SK-N-SH (cell line): ENCODE results near the gene MAGEB16. TPM values are rescaled to one million over a fixed set of nuclear protein-coding genes. Genes with fewer than 3 reads are reported as not detected.

Experiments used
- CTCF ChIA-PET: fragments of 300-600, 350-600 bp; formaldehyde crosslinking; extraction: SDS; loops from one replicate; lab custom pipeline; 2021; lab: Yijun Ruan, JAX
- POLR2A ChIA-PET: fragments of 350-600 bp; sonication (Branson Sonifier 250); formaldehyde crosslinking; extraction: SDS; loops from one replicate; lab custom pipeline; 2020; ENCODE audit warnings: antibody characterized with exemption, inconsistent platforms; lab: Yijun Ruan, JAX
- DNase-seq: peaks from one replicate; pipeline ENCODE4 v3.0.0; 2012
- H2AFZ ChIP-seq: fragments of 200-600 bp; sonication (generic); 2 replicates; pipeline ENCODE4 v1.8.1; 2016; ENCODE audit warnings: antibody characterized with exemption, mild to moderate bottlenecking, low read depth
- H3F3A ChIP-seq: fragments of 200-600 bp; sonication (generic); replicated peaks from 2 replicates; pipeline ENCODE3; 2016; ENCODE audit warnings: antibody characterized with exemption, mild to moderate bottlenecking; ENCODE audit not compliant: insufficient read depth
- H3K27ac ChIP-seq, 2 experiments: fragments of 200-500 bp in 1 of 2; fragments of 200-600 bp in 1 of 2; sonication (Bioruptor generic) in 1 of 2; sonication (generic), shearing (Covaris generic) in 1 of 2; 2 replicates each; pipeline versions ENCODE4 v1.5.1 to v1.6.1; 2014 to 2016; ENCODE audit warnings: low read depth in 2 of 2, inconsistent platforms in 1 of 2, low read length in 1 of 2, mild to moderate bottlenecking in 1 of 2, mixed read lengths in 1 of 2
- H3K27me3 ChIP-seq: fragments of 200-600 bp; sonication (generic), shearing (Covaris generic); 2 replicates; pipeline ENCODE4 v1.6.1; 2016; ENCODE audit warnings: mixed run types; ENCODE audit not compliant: insufficient read depth
- H3K36me3 ChIP-seq, 2 experiments: fragments of 200-500 bp in 1 of 2; fragments of 200-600 bp in 1 of 2; sonication (Bioruptor generic) in 1 of 2; sonication (generic) in 1 of 2; replicated peaks in 1 of 2; 2 replicates each; pipeline versions ENCODE3 to v1.5.1; 2014 to 2016; ENCODE audit warnings: low read length in 1 of 2, mild to moderate bottlenecking in 1 of 2; ENCODE audit not compliant: insufficient read depth in 2 of 2, control insufficient read depth in 1 of 2
- H3K4me1 ChIP-seq, 2 experiments: fragments of 200-500 bp in 1 of 2; fragments of 200-600 bp in 1 of 2; sonication (Bioruptor generic) in 1 of 2; sonication (generic), shearing (Covaris generic) in 1 of 2; 2 replicates each; pipeline versions ENCODE4 v1.5.1 to v1.6.1; 2014 to 2016; ENCODE audit warnings: low read depth in 1 of 2, low read length in 1 of 2, mixed run types in 1 of 2; ENCODE audit not compliant: insufficient read depth in 2 of 2, control insufficient read depth in 1 of 2
- H3K4me2 ChIP-seq: fragments of 200-600 bp; sonication (generic), shearing (Covaris generic); 2 replicates; pipeline ENCODE4 v1.6.1; 2017; ENCODE audit warnings: mixed run types
- H3K4me3 ChIP-seq, 2 experiments: fragments of 200-500 bp in 1 of 2; fragments of 200-600 bp in 1 of 2; sonication (Bioruptor generic) in 1 of 2; sonication (generic), shearing (Covaris generic) in 1 of 2; 2 replicates each; pipeline versions ENCODE4 v1.5.1 to v1.8.1; 2014 to 2016; ENCODE audit warnings: low read depth in 2 of 2, inconsistent platforms in 1 of 2, low read length in 1 of 2, mild to moderate bottlenecking in 1 of 2, mixed read lengths in 1 of 2, moderate library complexity in 1 of 2
- H3K79me2 ChIP-seq: fragments of 200-600 bp; sonication (generic); 2 replicates; pipeline ENCODE4 v1.8.1; 2017; ENCODE audit warnings: mild to moderate bottlenecking; ENCODE audit not compliant: insufficient read depth
- H3K9ac ChIP-seq: fragments of 200-600 bp; sonication (generic); 2 replicates; pipeline ENCODE4 v1.6.1; 2017; ENCODE audit warnings: mixed run types
- H3K9me2 ChIP-seq: fragments of 200-600 bp; sonication (generic); 2 replicates; pipeline ENCODE4 v1.6.1; 2017; ENCODE audit warnings: mixed run types
- H3K9me3 ChIP-seq: fragments of 200-600 bp; sonication (generic); 2 replicates; pipeline ENCODE4 v1.6.1; 2017; ENCODE audit warnings: mixed run types, mild to moderate bottlenecking, moderate library complexity
- H4K20me1 ChIP-seq: fragments of 200-600 bp; sonication (generic); 2 replicates; pipeline ENCODE4 v1.6.1; 2017; ENCODE audit warnings: mild to moderate bottlenecking, mixed run types; ENCODE audit not compliant: insufficient read depth
- ELF1 ChIP-seq: IDR thresholded peaks from 2 replicates; pipeline ENCODE4 v1.4.0; 2012
- EZH2phosphoT487 ChIP-seq: fragments of 200-600 bp; sonication (generic); IDR thresholded peaks from 2 replicates; pipeline ENCODE4 v1.6.1; 2017; ENCODE audit warnings: low read depth, mixed run types, mild to moderate bottlenecking, antibody characterized with exemption, moderate library complexity, borderline replicate concordance
- FOSL2 ChIP-seq: IDR thresholded peaks from 2 replicates; pipeline ENCODE4 v1.4.0; 2012; ENCODE audit warnings: low read depth, mild to moderate bottlenecking, moderate library complexity, borderline replicate concordance
- FOXJ3 ChIP-seq: sonication (generic); formaldehyde crosslinking; IDR thresholded peaks from 2 replicates; pipeline ENCODE4 v1.5.1; 2020; ENCODE audit warnings: mild to moderate bottlenecking, missing genetic modification reagents
- FOXM1 ChIP-seq: IDR thresholded peaks from 2 replicates; pipeline ENCODE4 v1.4.0; 2012; ENCODE audit warnings: low read depth, mild to moderate bottlenecking
- GATA2 ChIP-seq: sonication (generic); formaldehyde crosslinking; IDR thresholded peaks from 2 replicates; pipeline ENCODE4 v1.5.0; 2020; ENCODE audit warnings: mild to moderate bottlenecking, missing genetic modification reagents
- JUND ChIP-seq: IDR thresholded peaks from 2 replicates; pipeline ENCODE4 v1.4.0; 2012
- MEF2A ChIP-seq: IDR thresholded peaks from 2 replicates; pipeline ENCODE4 v1.4.0; 2012; ENCODE audit warnings: low read depth, borderline replicate concordance
- MXI1 ChIP-seq: IDR thresholded peaks from 2 replicates; pipeline ENCODE4 v1.6.1; 2012; ENCODE audit warnings: mild to moderate bottlenecking, low read depth, low read length, improper control_type of control experiment
- POLR2AphosphoS5 ChIP-seq: IDR thresholded peaks from 2 replicates; pipeline ENCODE4 v1.6.1; 2012; ENCODE audit warnings: low read depth, low read length
- RCOR1 ChIP-seq: fragments of 150-350 bp; IDR thresholded peaks from 2 replicates; pipeline ENCODE4 v1.6.1; 2017; ENCODE audit warnings: antibody characterized with exemption, low read length
- SMC3 ChIP-seq: IDR thresholded peaks from 2 replicates; pipeline ENCODE4 v1.6.1; 2012; ENCODE audit warnings: low read depth, low read length, improper control_type of control experiment
- TAF1 ChIP-seq: IDR thresholded peaks from 2 replicates; pipeline ENCODE4 v1.6.1; 2012; ENCODE audit warnings: low read depth, mild to moderate bottlenecking, low read length, moderate library complexity, borderline replicate concordance
- TCF12 ChIP-seq: IDR thresholded peaks from 2 replicates; pipeline ENCODE4 v1.4.0; 2012
- USF2 ChIP-seq: fragments of 150-350 bp; IDR thresholded peaks from 2 replicates; pipeline ENCODE4 v1.6.1; 2017; ENCODE audit warnings: antibody characterized with exemption, low read length, low read depth, borderline replicate concordance
- ZBTB33 ChIP-seq: IDR thresholded peaks from 2 replicates; pipeline ENCODE4 v1.4.0; 2012; ENCODE audit warnings: low read depth, borderline replicate concordance
- WGBS: methylation state at CpG from one replicate; pipeline ENCODE4 v1.1.6; 2017; ENCODE audit warnings: low lambda C conversion rate; 5-methylcytosine and 5-hydroxymethylcytosine counted together
- polyA plus RNA-seq, 3 experiments: library from polyadenylated mRNA; depleted of rRNA; stranded (reverse); fragments of >200 nt; gene quantifications; 2 replicates each; pipeline ENCODE4 v1.2.3, GENCODE V29; 2012
- TF ChIP-seq, protein P1 (sequence below): fragments of 200-600 bp; sonication (generic); IDR thresholded peaks from 2 replicates; pipeline ENCODE4 v1.6.1; 2017; ENCODE audit warnings: antibody characterized with exemption, mild to moderate bottlenecking, moderate library complexity

Gene MAGEB16
- polyA plus RNA-seq, 1 of the 3 experiments (the other 2 are of a cell fraction), result 0.08 TPM

DNA sequence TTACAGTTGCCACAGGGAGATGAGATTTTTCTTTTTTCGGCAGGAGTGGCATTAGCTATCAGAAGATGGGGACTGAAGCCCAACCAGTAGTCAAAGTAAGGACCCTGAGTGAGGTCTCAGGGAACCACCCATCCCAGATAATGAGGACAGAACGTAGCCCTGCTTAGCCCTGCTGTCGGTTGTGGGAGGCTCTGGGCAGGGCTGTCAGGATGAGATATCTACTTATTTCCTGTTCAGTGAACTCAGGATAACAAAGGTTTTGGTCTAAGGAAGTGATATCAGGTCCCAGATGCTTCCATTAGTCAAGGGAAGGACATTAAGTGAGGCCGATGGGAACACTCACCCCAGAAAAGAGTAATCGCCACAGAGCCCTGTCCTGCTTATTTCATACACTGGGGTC lies 2.3 kb downstream of the MAGEB16 start (continued):
- no peak for TF ChIP-seq USF2
- TF ChIP-seq FOXJ3 (CRISPR knock-in tag), result no peak
- no peak for TF ChIP-seq ZBTB33
- no peak for TF ChIP-seq RCOR1
- TF ChIP-seq GATA2, result no peak
- no peak for TF ChIP-seq EZH2phosphoT487
- no peak for TF ChIP-seq TAF1

DNA sequence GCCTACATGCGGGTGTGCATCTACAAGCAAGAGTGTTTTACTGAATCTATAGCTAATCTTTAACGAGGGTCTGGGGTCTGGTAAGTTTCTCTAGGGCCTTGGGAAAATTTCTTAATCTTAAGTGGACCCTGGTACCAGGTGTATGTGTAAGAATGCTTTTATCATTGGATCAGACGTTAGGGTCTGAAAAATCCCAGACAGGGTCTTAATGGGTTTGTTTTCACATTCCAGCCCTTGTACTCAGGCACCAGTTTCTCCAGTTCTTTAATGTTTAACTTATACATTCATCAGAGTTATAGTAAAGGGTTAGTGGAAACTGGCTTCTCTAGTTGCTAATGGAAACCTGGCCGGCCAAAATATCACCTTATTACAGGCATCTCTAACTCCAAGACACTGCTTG lies 11.6 kb downstream of the MAGEB16 start:
- H3F3A ChIP-seq, result no peaks in the 10 kb centered on the region
- no peaks in the 10 kb centered on the region for H3K9me2 ChIP-seq
- H3K27me3 ChIP-seq, result no peaks in the 10 kb centered on the region
- H3K9ac ChIP-seq, result no peak overlapping the region
- H3K36me3 ChIP-seq, result no peaks in the 10 kb centered on the region
- H3K4me2 ChIP-seq, result no peak overlapping the region
- 3% methylated on average over 4 of the region's 4 CpGs for WGBS
- no peaks in the 10 kb centered on the region for H3K9me3 ChIP-seq
- no peak overlapping the region for H3K27ac ChIP-seq
- no peaks in the 10 kb centered on the region for H3K79me2 ChIP-seq
- ChIA-PET CTCF (no interaction called here), POLR2A (no interaction called here)
- H3K4me3 ChIP-seq, result no peak overlapping the region
- H2AFZ ChIP-seq, result no peak overlapping the region
- no peaks in the 10 kb centered on the region for H4K20me1 ChIP-seq
- TF ChIP-seq TCF12 (no peak), EZH2phosphoT487 (no peak), FOSL2 (no peak), FOXM1 (no peak), SMC3 (no peak), MEF2A (no peak), JUND (no peak), POLR2AphosphoS5 (no peak), ZBTB33 (no peak), MXI1 (no peak), ELF1 (no peak)
- TF ChIP-seq, protein P1, sequence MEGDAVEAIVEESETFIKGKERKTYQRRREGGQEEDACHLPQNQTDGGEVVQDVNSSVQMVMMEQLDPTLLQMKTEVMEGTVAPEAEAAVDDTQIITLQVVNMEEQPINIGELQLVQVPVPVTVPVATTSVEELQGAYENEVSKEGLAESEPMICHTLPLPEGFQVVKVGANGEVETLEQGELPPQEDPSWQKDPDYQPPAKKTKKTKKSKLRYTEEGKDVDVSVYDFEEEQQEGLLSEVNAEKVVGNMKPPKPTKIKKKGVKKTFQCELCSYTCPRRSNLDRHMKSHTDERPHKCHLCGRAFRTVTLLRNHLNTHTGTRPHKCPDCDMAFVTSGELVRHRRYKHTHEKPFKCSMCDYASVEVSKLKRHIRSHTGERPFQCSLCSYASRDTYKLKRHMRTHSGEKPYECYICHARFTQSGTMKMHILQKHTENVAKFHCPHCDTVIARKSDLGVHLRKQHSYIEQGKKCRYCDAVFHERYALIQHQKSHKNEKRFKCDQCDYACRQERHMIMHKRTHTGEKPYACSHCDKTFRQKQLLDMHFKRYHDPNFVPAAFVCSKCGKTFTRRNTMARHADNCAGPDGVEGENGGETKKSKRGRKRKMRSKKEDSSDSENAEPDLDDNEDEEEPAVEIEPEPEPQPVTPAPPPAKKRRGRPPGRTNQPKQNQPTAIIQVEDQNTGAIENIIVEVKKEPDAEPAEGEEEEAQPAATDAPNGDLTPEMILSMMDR, result no peak
- H3K4me1 ChIP-seq, result no peaks in the 10 kb centered on the region
- no peak for DNase-seq
